Stimulated activated CD4-positive, alpha-beta T cell treated with anti-CD3 and anti-CD28 coated beads, Interleukin-1b, Interleukin-23, amount 100 ng/mL, for 1 hour (primary cell): ENCODE data around the gene MYLIP.

Experiments used
- DNase-seq, 2 donors: peaks; one replicate each; pipeline ENCODE4 v3.0.0-alpha.2; 2020; ENCODE audit warnings: low read depth in 2 of 2

Gene MYLIP

GRCh38 chr6:16128759-16129622 is at the start of gene MYLIP:
Gene MYLIP (plus strand): TSS chr6:16129086. CDS start chr6:16129323, 237 bp downstream.
- peak; percentile 94 to 95 for DNase-seq

- DNase-seq, result no peak
Measured at GRCh38 chr6:16079354-16079753, 49.5 kb upstream of the MYLIP start.

GRCh38 chr6:16080204-16080603 is 48.7 kb upstream of the MYLIP start:
- no peak for DNase-seq

- no peak for DNase-seq
Measured at GRCh38 chr6:16081326-16081725, 47.6 kb upstream of the MYLIP start.

- no peak for DNase-seq
Measured at GRCh38 chr6:16082361-16082760, 46.5 kb upstream of the MYLIP start.

- DNase-seq, result no peak
Measured at GRCh38 chr6:16086965-16087364, 41.9 kb upstream of the MYLIP start.

- DNase-seq, result no peak
Measured at GRCh38 chr6:16087386-16087785, 41.5 kb upstream of the MYLIP start.

GRCh38 chr6:16088409-16088808 is 40.5 kb upstream of the MYLIP start:
- no peak for DNase-seq

GRCh38 chr6:16089232-16090062 is 39.4 kb upstream of the MYLIP start:
- no peak for DNase-seq

- DNase-seq, result no peak
Measured at GRCh38 chr6:16090452-16090851, 38.4 kb upstream of the MYLIP start.

- DNase-seq, result no peak
Measured at GRCh38 chr6:16090920-16091319, 38.0 kb upstream of the MYLIP start.

- no peak for DNase-seq
Measured at GRCh38 chr6:16092140-16092539, 36.7 kb upstream of the MYLIP start.

- DNase-seq, result no peak
Measured at GRCh38 chr6:16092990-16093389, 35.9 kb upstream of the MYLIP start.

GRCh38 chr6:16095180-16095579 is 33.7 kb upstream of the MYLIP start:
- no peak for DNase-seq

- no peak for DNase-seq
Measured at GRCh38 chr6:16097382-16098171, 31.3 kb upstream of the MYLIP start.

GRCh38 chr6:16098211-16098610 is 30.7 kb upstream of the MYLIP start:
- DNase-seq, result no peak

GRCh38 chr6:16102208-16102607 is 26.7 kb upstream of the MYLIP start:
- no peak for DNase-seq

GRCh38 chr6:16103722-16104121 is 25.2 kb upstream of the MYLIP start:
- no peak for DNase-seq

GRCh38 chr6:16104624-16105433 is 24.1 kb upstream of the MYLIP start:
- DNase-seq, result no peak

- no peak for DNase-seq
Measured at GRCh38 chr6:16105854-16106253, 23.0 kb upstream of the MYLIP start.
